Measurements from ENCODE around the gene ZNF14.

DNA sequence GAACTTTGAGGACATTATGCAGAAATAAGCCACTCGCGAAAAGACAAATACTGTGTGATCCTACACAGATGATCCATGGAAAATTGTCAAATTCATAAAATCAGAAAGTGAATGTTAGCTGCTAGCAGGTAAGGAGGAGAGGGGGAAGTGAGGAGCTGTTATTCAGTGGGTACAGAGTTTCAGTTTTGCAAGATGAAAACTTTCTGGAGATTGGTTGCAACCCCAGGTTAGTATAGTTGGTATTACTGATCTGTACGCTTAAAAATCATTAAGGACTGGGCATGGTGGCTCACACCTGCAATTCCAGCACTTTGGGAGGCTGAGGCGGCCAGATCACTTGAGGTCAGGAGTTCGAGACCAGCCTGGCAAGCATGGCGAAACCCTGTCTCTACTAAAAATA, 46.3 kb downstream of the ZNF14 start:
- no peak for TF ChIP-seq POLR2A (IDR thresholded peaks at IDR 0.05)
- TF ChIP-seq, protein P1, sequence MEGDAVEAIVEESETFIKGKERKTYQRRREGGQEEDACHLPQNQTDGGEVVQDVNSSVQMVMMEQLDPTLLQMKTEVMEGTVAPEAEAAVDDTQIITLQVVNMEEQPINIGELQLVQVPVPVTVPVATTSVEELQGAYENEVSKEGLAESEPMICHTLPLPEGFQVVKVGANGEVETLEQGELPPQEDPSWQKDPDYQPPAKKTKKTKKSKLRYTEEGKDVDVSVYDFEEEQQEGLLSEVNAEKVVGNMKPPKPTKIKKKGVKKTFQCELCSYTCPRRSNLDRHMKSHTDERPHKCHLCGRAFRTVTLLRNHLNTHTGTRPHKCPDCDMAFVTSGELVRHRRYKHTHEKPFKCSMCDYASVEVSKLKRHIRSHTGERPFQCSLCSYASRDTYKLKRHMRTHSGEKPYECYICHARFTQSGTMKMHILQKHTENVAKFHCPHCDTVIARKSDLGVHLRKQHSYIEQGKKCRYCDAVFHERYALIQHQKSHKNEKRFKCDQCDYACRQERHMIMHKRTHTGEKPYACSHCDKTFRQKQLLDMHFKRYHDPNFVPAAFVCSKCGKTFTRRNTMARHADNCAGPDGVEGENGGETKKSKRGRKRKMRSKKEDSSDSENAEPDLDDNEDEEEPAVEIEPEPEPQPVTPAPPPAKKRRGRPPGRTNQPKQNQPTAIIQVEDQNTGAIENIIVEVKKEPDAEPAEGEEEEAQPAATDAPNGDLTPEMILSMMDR (IDR thresholded peaks at IDR 0.05), result no peak
